Sigmoid colon (tissue), 7 donors: ENCODE measurements around the gene RCAN1. TPM values are rescaled to one million over a fixed set of nuclear protein-coding genes. Genes with fewer than 3 reads are reported as not detected.
A peak's percentile ranks its signal among the peaks of the same experiment; 100 is the strongest.

Source experiments
- DNase-seq: peaks from one replicate; pipeline ENCODE4 v3.0.0-alpha.2; 2019
- H3K27ac ChIP-seq, 4 donors: fragments of 200-600 bp; sonication (generic); one replicate each; pipeline ENCODE4 v1.5.1; 2016 to 2019; ENCODE audit warnings: mild to moderate bottlenecking in 1 of 4
- H3K27me3 ChIP-seq, 3 donors: fragments of 200-600 bp; sonication (generic); one replicate each; pipeline ENCODE4 v1.5.1; 2019; ENCODE audit warnings: mild to moderate bottlenecking in 1 of 3
- H3K36me3 ChIP-seq, 4 donors: fragments of 200-600 bp; sonication (generic); one replicate each; pipeline ENCODE4 v1.5.1; 2016 to 2019
- H3K4me1 ChIP-seq, 4 donors: fragments of 200-600 bp; sonication (generic); one replicate each; pipeline ENCODE4 v1.5.1; 2017 to 2019
- H3K4me3 ChIP-seq, 4 donors: fragments of 200-600 bp; sonication (generic); one replicate each; pipeline ENCODE4 v1.5.1; 2017 to 2019; ENCODE audit warnings: mild to moderate bottlenecking in 2 of 4, moderate library complexity in 1 of 4
- H3K9me3 ChIP-seq, 4 donors: fragments of 200-600 bp in 3 of 4; sonication (generic) in 3 of 4; one replicate each; pipeline versions ENCODE4 v1.5.1 to v1.6.1; 2013 to 2019
- EP300 ChIP-seq, 4 donors: sonication (generic); formaldehyde crosslinking; IDR thresholded peaks; one replicate each; pipeline ENCODE4 v1.6.1; 2017; ENCODE audit warnings: antibody characterized with exemption in 4 of 4
- POLR2A ChIP-seq, 2 donors: fragments of 450-650 bp; IDR thresholded peaks; one replicate each; pipeline ENCODE4 v1.6.1; 2016; ENCODE audit warnings: antibody characterized with exemption in 2 of 2, mild to moderate bottlenecking in 2 of 2, moderate library complexity in 2 of 2
- POLR2AphosphoS5 ChIP-seq, 4 donors: sonication (generic); formaldehyde crosslinking; IDR thresholded peaks; one replicate each; pipeline ENCODE4 v1.6.1; 2017; ENCODE audit warnings: antibody characterized with exemption in 4 of 4
- WGBS, 2 donors: extraction: QIAGEN DNeasy Blood & Tissue Kit; methylation state at CpG; one replicate each; pipeline ENCODE4 v1.1.7; 2013; 5-methylcytosine and 5-hydroxymethylcytosine counted together
- intact Hi-C: fragments of 100-400 bp; cut with DNase I; formaldehyde crosslinking; loops from one replicate; pipeline ENCODE4 v1.15.1; 2023
- polyA plus RNA-seq, 3 donors: library from polyadenylated mRNA; stranded (reverse); fragments of 200-250 nt; gene quantifications; one replicate each; pipeline ENCODE4 v1.2.3, GENCODE V29; 2013
- total RNA-seq, 4 donors: library from RNA; depleted of rRNA; stranded (reverse); fragments of >200 nt; gene quantifications; one replicate each; pipeline ENCODE4 v1.1.0, GENCODE V29; 2016
- TF ChIP-seq, protein P1 (sequence below), 4 experiments: fragments of 450-650 bp in 3 of 4; fragments of 200-600 bp in 1 of 4; IDR thresholded peaks; one replicate each; pipeline ENCODE4 v1.5.1; 2016 to 2019; ENCODE audit warnings: antibody characterized with exemption in 4 of 4, mild to moderate bottlenecking in 3 of 4, moderate library complexity in 2 of 4
- donor health status: healthy with polysubstance abuse.
- donor health status: Bipolar disorder and iron deficiency.
- donor health status: healthy.

RCAN1 gene
- total and polyA plus RNA-seq, 7 donors, result 21.4 to 148 (median 38.3) TPM

- Histone ChIP-seq H3K36me3 (peaks cover 0 to 57% (median 18%) of the 10 kb centered on the region in 4 donors), H3K4me1 (peaks cover 0 to 26% (median 9%) of the 10 kb centered on the region in 4 donors), H3K4me3 (no peak overlapping the region), H3K9me3 (no peaks in the 10 kb centered on the region), H3K27me3 (no peaks in the 10 kb centered on the region), H3K27ac (peak overlapping the region in 1 of 4 donors; percentile 1)
- no peak for TF ChIP-seq POLR2AphosphoS5 (IDR thresholded peaks at IDR 0.05)
- TF ChIP-seq EP300 (IDR thresholded peaks at IDR 0.05), result no peak
- no peak for TF ChIP-seq POLR2A (IDR thresholded peaks at IDR 0.05)
- TF ChIP-seq, protein P1, sequence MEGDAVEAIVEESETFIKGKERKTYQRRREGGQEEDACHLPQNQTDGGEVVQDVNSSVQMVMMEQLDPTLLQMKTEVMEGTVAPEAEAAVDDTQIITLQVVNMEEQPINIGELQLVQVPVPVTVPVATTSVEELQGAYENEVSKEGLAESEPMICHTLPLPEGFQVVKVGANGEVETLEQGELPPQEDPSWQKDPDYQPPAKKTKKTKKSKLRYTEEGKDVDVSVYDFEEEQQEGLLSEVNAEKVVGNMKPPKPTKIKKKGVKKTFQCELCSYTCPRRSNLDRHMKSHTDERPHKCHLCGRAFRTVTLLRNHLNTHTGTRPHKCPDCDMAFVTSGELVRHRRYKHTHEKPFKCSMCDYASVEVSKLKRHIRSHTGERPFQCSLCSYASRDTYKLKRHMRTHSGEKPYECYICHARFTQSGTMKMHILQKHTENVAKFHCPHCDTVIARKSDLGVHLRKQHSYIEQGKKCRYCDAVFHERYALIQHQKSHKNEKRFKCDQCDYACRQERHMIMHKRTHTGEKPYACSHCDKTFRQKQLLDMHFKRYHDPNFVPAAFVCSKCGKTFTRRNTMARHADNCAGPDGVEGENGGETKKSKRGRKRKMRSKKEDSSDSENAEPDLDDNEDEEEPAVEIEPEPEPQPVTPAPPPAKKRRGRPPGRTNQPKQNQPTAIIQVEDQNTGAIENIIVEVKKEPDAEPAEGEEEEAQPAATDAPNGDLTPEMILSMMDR (IDR thresholded peaks at IDR 0.05), result no peak
- intact Hi-C loops, result no loop called here
- no peak for DNase-seq
- 85 to 86% methylated on average over 22 of the region's 22 CpGs for WGBS, 2 donors
Measured at GRCh38 chr21:34517491-34518245, 97.2 kb downstream of the RCAN1 start.

DNA sequence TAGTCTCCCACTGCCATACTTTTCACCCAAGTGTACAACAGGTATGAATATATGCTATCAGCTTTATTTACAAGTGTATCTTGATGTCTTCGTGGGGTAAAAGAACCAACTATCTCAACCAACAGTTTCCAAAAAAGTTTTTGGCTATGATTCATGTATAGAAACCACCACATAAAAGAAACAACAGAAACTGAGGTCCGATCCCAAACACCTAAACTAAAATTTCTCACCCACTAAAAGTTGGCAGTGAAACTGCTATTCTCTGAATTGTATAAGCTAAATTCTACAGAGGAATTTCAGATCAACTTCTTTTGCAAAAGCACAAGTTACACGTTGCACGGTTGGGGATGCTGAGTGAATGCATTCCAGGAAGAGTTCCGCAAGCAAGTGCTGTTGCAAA, 97.9 kb downstream of the RCAN1 start:
- DNase-seq, result no peak
- WGBS, 2 donors, result 84 to 90% methylated on average over 5 of the region's 5 CpGs
- peaks cover 0 to 19% (median 3%) of the 10 kb centered on the region in 4 donors for H3K4me1 ChIP-seq
- no peak overlapping the region for H3K27ac ChIP-seq
- H3K4me3 ChIP-seq, result no peak overlapping the region
- intact Hi-C loops, result no loop called here
- no peaks in the 10 kb centered on the region for H3K9me3 ChIP-seq
- H3K36me3 ChIP-seq, result peaks cover 0 to 53% (median 17%) of the 10 kb centered on the region in 4 donors
- H3K27me3 ChIP-seq, result no peaks in the 10 kb centered on the region
- TF ChIP-seq EP300 (IDR thresholded peaks at IDR 0.05), result no peak
- TF ChIP-seq POLR2A (IDR thresholded peaks at IDR 0.05), result no peak
- TF ChIP-seq POLR2AphosphoS5 (IDR thresholded peaks at IDR 0.05), result no peak
- TF ChIP-seq, protein P1 (IDR thresholded peaks at IDR 0.05), result no peak

GRCh38 chr21:34514576-34515115, 100.3 kb downstream of the RCAN1 start:
- H3K4me3 ChIP-seq, result no peak overlapping the region
- TF ChIP-seq, protein P1 (IDR thresholded peaks at IDR 0.05), result no peak
- TF ChIP-seq EP300 (IDR thresholded peaks at IDR 0.05), result no peak
- TF ChIP-seq POLR2AphosphoS5 (IDR thresholded peaks at IDR 0.05), result no peak
- TF ChIP-seq POLR2A (IDR thresholded peaks at IDR 0.05), result no peak
- intact Hi-C loops, result no loop called here
- 91 to 93% methylated on average over 10 of the region's 10 CpGs for WGBS, 2 donors
- peaks cover 0 to 10% (median 0%) of the 10 kb centered on the region in 4 donors for H3K4me1 ChIP-seq
- no peak overlapping the region for H3K27ac ChIP-seq
- no peaks in the 10 kb centered on the region for H3K9me3 ChIP-seq
- H3K36me3 ChIP-seq, result peaks cover 0 to 31% (median 1%) of the 10 kb centered on the region in 4 donors
- no peak for DNase-seq
- no peaks in the 10 kb centered on the region for H3K27me3 ChIP-seq

- Histone ChIP-seq H3K4me3 (no peak overlapping the region), H3K27me3 (no peaks in the 10 kb centered on the region), H3K27ac (peak overlapping the region in 1 of 4 donors; percentile 6), H3K9me3 (no peaks in the 10 kb centered on the region), H3K4me1 (peaks cover 0 to 3% (median 0%) of the 10 kb centered on the region in 4 donors), H3K36me3 (peaks cover 0 to 21% (median 0%) of the 10 kb centered on the region in 4 donors)
- 87 to 89% methylated on average over 2 of the region's 2 CpGs for WGBS, 2 donors
- no peak for DNase-seq
- intact Hi-C loops, result no loop called here
- TF ChIP-seq POLR2A (IDR thresholded peaks at IDR 0.05) (no peak), POLR2AphosphoS5 (IDR thresholded peaks at IDR 0.05) (no peak), EP300 (IDR thresholded peaks at IDR 0.05) (no peak)
- TF ChIP-seq, protein P1 (IDR thresholded peaks at IDR 0.05), result no peak
Measured at GRCh38 chr21:34513129-34513675, 101.7 kb downstream of the RCAN1 start.
